Gastroesophageal sphincter (tissue), 3 donors: ENCODE data around the gene MN1.

Experiments used
- POLR2A ChIP-seq, 2 donors: fragments of 450-650 bp; IDR thresholded peaks; one replicate each; pipeline ENCODE4 v1.6.1; 2017; ENCODE audit warnings: antibody characterized with exemption in 2 of 2, mild to moderate bottlenecking in 2 of 2, moderate library complexity in 1 of 2
- TF ChIP-seq, protein P1 (sequence below), 4 experiments: fragments of 200-600 bp in 2 of 4; fragments of 450-650 bp in 2 of 4; sonication (generic) in 1 of 4; IDR thresholded peaks; one replicate each; pipeline ENCODE4 v1.5.1; 2017 to 2019; ENCODE audit warnings: antibody characterized with exemption in 4 of 4, mild to moderate bottlenecking in 2 of 4, moderate library complexity in 2 of 4

- TF ChIP-seq, protein P1, sequence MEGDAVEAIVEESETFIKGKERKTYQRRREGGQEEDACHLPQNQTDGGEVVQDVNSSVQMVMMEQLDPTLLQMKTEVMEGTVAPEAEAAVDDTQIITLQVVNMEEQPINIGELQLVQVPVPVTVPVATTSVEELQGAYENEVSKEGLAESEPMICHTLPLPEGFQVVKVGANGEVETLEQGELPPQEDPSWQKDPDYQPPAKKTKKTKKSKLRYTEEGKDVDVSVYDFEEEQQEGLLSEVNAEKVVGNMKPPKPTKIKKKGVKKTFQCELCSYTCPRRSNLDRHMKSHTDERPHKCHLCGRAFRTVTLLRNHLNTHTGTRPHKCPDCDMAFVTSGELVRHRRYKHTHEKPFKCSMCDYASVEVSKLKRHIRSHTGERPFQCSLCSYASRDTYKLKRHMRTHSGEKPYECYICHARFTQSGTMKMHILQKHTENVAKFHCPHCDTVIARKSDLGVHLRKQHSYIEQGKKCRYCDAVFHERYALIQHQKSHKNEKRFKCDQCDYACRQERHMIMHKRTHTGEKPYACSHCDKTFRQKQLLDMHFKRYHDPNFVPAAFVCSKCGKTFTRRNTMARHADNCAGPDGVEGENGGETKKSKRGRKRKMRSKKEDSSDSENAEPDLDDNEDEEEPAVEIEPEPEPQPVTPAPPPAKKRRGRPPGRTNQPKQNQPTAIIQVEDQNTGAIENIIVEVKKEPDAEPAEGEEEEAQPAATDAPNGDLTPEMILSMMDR (IDR thresholded peaks at IDR 0.05) = no peak
- no peak for TF ChIP-seq POLR2A (IDR thresholded peaks at IDR 0.05)
Measured at GRCh38 chr22:27757928-27758525, 43.5 kb downstream of the MN1 start.
